Right kidney (tissue), 9 donors: ENCODE measurements around the gene PSMD9.
"Not testable (repeated sequence)": the region's sequence is repeated elsewhere in the genome, so short reads cannot be mapped to it uniquely, and the experiment has no call there.

Experiments
- DNase-seq: peaks from one replicate; pipeline ENCODE4 v3.0.0-alpha.2; 2016
- long read RNA-seq, 8 donors: transcript quantifications; one replicate each; lab custom pipeline, GENCODE V29; 2026

PSMD9 gene, protein sequence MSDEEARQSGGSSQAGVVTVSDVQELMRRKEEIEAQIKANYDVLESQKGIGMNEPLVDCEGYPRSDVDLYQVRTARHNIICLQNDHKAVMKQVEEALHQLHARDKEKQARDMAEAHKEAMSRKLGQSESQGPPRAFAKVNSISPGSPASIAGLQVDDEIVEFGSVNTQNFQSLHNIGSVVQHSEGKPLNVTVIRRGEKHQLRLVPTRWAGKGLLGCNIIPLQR
- long read RNA-seq, donor 1, transcript PSMD9-202 (2 exons, 2,087 nt) = minor isoform, 6 of 43 reads
- long read RNA-seq, donor 1, transcript PSMD9-207 (6 exons, 2,784 nt) = major isoform, 30 of 43 reads
- long read RNA-seq, donor 1, partial matches to known transcripts = 0 of 43 reads
- long read RNA-seq, donor 1, other reads (novel, unspliced or antisense) = 0 of 43 reads
- long read RNA-seq, donor 2, transcript PSMD9-207 (6 exons, 2,784 nt) = major isoform, 27 of 47 reads
- long read RNA-seq, donor 2, partial matches to known transcripts = 12 of 47 reads
- long read RNA-seq, donor 2, other reads (novel, unspliced or antisense) = 0 of 47 reads
- long read RNA-seq, donor 3, transcript PSMD9-207 (6 exons, 2,784 nt) = major isoform, 19 of 36 reads
- long read RNA-seq, donor 3, partial matches to known transcripts = 10 of 36 reads
- long read RNA-seq, donor 3, other reads (novel, unspliced or antisense) = 0 of 36 reads
- long read RNA-seq, donor 4, transcript PSMD9-207 (6 exons, 2,784 nt) = major isoform, 29 of 37 reads
- long read RNA-seq, donor 4, partial matches to known transcripts = 0 of 37 reads
- long read RNA-seq, donor 4, other reads (novel, unspliced or antisense) = 0 of 37 reads
- long read RNA-seq, donor 5, transcript PSMD9-207 (6 exons, 2,784 nt) = major isoform, 36 of 76 reads
- long read RNA-seq, donor 5, partial matches to known transcripts = 29 of 76 reads
- long read RNA-seq, donor 5, other reads (novel, unspliced or antisense) = 0 of 76 reads
- long read RNA-seq, donor 6, transcript PSMD9-207 (6 exons, 2,784 nt) = major isoform, 29 of 67 reads
- long read RNA-seq, donor 6, partial matches to known transcripts = 29 of 67 reads
- long read RNA-seq, donor 6, other reads (novel, unspliced or antisense) = 0 of 67 reads
- long read RNA-seq, donor 7, transcript PSMD9-207 (6 exons, 2,784 nt) = major isoform, 51 of 104 reads
- long read RNA-seq, donor 7, transcript PSMD9-202 (2 exons, 2,087 nt) = minor isoform, 8 of 104 reads
- long read RNA-seq, donor 7, partial matches to known transcripts = 39 of 104 reads
- long read RNA-seq, donor 7, other reads (novel, unspliced or antisense) = 0 of 104 reads
- long read RNA-seq, donor 8, transcript PSMD9-202 (2 exons, 2,087 nt) = minor isoform, 5 of 68 reads
- long read RNA-seq, donor 8, transcript PSMD9-207 (6 exons, 2,784 nt) = major isoform, 33 of 68 reads
- long read RNA-seq, donor 8, partial matches to known transcripts = 22 of 68 reads
- long read RNA-seq, donor 8, other reads (novel, unspliced or antisense) = 0 of 68 reads

DNA sequence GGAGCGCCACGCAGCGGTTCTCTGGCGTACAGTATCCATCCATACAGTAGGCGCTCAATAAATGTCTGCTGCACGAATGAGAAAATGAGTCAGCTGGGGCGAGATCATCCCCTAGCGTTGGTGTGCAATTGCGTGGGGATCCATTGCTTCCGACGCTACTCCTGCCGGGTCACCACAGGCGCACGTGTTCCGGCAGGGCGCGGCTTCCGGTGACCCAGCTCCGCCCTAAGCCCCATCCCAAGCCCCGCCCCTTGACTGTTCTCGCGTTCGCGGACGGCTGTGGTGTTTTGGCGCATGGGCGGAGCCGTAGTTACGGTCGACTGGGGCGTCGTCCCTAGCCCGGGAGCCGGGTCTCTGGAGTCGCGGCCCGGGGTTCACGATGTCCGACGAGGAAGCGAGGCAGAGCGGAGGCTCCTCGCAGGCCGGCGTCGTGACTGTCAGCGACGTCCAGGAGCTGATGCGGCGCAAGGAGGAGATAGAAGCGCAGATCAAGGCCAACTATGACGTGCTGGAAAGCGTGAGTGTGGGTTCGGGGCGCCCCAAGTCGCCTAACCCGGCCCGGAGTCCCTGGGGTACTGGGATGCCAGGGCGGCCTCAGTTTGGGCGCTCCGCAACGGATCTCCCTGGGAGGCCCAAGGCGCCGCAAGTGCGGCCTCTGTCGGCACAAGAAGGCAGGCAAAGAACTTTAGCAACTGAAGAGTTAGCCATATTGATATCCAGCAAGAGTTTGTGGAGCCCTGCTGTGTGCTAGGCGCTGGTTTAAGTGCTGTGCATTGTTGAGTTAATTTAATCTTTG lies at the start of gene PSMD9:
Gene PSMD9 (plus strand): TSS at position 313 of the 796 bp plus-strand sequence. CDS start 67 bp downstream, at position 380.
- DNase-seq = peak; percentile 96

- peak; percentile 97 for DNase-seq
Measured at GRCh38 chr12:121839106-121839992, 49.2 kb upstream of the PSMD9 start.

GRCh38 chr12:121839993-121840761 lies 48.4 kb upstream of the PSMD9 start:
- no peak for DNase-seq

GRCh38 chr12:121843236-121843982 lies 45.2 kb upstream of the PSMD9 start:
- DNase-seq = no peak

GRCh38 chr12:121845701-121846100 lies 42.9 kb upstream of the PSMD9 start:
- no peak for DNase-seq

GRCh38 chr12:121849211-121849610 lies 39.4 kb upstream of the PSMD9 start:
- no peak for DNase-seq

DNA sequence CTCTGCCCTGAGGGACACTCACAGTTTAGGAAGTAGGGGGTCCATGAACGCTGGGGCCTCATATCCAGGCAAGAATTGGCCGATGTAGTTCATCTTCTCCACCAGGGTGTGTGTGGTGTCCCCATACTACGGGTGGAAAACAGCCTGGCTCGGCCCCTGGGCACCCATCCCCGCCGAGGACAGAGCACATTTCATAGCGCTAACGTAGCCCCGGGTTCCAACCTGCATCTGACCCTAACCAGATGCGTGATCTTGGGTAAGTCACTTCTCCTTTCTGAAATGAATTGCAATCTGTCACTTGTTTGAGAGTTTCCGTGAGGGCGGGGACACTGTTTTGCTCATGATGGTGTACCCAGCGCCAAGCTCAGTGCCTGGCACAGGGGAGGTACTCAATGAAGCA lies 38.9 kb upstream of the PSMD9 start:
- no peak for DNase-seq

DNA sequence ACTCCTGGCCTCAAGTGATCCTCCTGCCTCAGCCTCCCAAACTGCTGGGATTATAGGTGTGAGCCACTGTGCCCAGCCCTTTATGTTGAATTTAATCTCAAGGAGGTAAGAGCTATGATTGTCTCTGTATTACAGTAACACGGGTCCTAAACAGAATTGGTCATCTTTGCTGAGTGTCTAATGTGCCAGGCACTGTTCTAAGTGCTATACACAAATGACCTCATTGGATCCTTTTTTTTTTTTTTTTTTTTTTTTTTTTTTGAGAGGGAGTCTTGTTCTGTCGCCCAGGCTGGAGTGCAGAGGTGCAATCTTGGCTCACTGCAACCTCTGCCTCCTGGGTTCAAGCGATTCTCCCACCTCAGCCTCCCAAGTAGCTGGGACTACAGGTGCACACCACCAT lies 36.2 kb upstream of the PSMD9 start:
- not testable (repeated sequence) for DNase-seq

- DNase-seq = no peak
Measured at GRCh38 chr12:121857322-121858246, 31.0 kb upstream of the PSMD9 start.

GRCh38 chr12:121858318-121858661 lies 30.3 kb upstream of the PSMD9 start:
- no peak for DNase-seq

DNA sequence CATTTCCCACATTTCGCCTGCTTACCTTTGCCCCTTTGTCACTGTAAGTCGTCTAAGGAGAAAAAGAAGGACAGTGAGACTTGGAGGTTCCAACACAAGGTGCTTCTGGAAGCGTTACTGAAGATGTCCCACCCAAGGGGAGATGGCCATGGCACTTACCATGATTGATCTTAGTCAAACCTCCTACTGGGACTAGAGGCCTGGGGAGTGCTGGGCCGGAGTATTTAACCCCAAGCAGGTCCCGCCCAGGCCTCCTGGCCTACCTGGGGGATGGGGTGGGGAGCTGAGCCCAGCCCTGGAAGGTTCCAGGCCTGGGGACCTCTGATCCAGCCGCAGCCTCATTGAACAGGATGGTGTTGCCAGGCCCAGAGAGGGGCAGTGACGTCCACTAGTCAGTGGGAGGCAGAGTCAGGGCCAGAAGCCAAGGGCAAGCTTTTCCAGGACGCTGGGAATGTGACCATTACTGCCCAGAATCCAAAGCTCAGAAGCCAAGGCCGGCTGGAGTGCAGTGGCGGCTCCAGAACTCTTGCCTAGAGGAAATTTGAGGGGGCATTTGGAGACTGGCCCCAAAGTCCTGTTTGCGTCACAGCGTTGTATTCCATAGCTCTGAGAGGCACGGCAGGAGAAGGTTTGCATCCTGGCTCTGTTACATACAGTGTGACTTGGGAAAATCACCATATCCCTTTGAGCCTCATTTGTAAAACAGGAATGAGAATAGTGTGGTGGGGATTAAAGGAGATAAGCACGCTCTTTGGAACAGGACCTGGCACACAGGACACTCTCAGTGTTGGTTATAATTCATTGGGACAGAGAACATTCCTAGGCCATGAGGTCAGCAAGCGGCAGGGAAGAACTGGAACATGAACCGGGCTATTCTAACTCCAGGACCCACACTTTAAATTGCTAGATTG lies 29.7 kb upstream of the PSMD9 start, which contains the start of gene HPD:
Gene HPD (minus strand): TSS at position 198 of the 911 bp plus-strand sequence. CDS start 36 bp downstream, at position 162.
- peak; percentile 24 for DNase-seq

- no peak for DNase-seq
Measured at GRCh38 chr12:121860257-121860656, 28.3 kb upstream of the PSMD9 start.

DNA sequence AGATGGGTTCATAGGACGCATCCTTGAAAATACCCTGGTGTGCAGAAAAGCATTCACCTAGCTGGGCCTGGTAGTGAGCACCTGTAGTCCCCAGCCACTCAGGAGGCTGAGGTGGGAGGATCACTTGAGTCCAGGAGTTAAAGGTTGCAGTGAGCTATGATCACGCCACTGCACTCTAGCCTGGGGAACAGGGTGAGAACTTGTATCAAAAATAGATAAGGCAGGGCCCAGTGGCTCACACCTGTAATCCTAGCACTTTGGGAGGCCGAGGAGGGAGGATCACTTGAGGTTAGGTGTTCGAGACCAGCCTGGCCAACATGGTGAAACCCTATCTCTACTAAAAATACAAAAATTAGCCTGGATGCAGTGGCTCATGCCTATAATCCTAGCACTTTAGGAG lies 27.9 kb upstream of the PSMD9 start:
- DNase-seq = not testable (repeated sequence)

DNA sequence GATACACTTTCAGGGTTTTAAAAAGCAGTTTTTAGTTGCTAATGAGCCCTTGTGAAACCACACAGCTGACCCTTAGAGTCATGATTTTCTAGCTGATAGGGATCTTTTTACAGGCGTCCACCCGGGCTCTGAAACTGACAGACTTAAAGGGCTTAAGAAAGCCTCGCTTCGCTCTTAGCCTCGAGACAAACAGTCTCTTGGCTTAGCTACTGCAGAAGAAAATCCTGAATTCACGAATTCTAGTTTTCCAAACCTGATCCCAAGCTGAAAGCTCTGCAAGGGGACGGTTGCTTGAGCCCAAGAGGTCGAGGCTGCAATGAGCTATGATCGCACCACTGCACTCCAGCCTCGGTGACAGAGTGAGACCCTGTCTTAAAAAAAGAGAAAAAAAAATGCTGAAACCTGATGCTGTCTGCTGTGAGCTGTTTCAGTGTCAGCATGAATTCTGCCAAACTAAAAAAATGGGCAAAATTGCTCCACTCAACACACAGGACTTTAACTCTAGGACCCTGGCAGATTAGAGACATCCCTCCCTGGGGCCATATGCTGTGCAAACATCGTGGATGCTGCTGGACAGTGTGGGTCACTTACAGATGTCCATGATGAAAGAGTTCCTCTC lies 26.8 kb upstream of the PSMD9 start:
- DNase-seq = peak; percentile 60

DNA sequence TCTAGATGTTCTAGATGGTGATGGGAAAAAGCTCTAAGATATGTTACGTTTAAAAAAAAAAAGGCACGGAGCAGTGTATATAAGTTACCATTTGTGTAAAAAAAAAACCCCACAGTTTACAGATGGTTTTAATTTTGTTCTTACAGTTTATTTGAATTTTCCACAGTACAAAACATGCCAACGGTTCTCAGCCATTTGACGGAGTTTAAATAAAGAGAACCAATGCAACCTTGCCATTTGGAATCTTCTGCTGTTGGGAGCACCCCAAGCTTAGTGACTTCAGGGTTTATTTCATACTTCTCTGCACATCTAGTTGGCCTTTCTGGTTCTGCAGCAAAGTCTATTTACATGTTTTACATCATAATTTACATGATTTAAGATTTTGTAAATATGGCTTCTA lies 22.3 kb upstream of the PSMD9 start:
- DNase-seq = no peak

- not testable (repeated sequence) for DNase-seq
Measured at GRCh38 chr12:121869229-121869628, 19.4 kb upstream of the PSMD9 start.
